ENCODE results near the gene CNTNAP5.

Gene CNTNAP5

GRCh38 chr2:124162256-124162655 lies 137.2 kb downstream of the CNTNAP5 start:
- H3K4me3 ChIP-seq (ENCODE audit: low read depth, low read length): no peak overlapping the region
- TF ChIP-seq, protein P1, sequence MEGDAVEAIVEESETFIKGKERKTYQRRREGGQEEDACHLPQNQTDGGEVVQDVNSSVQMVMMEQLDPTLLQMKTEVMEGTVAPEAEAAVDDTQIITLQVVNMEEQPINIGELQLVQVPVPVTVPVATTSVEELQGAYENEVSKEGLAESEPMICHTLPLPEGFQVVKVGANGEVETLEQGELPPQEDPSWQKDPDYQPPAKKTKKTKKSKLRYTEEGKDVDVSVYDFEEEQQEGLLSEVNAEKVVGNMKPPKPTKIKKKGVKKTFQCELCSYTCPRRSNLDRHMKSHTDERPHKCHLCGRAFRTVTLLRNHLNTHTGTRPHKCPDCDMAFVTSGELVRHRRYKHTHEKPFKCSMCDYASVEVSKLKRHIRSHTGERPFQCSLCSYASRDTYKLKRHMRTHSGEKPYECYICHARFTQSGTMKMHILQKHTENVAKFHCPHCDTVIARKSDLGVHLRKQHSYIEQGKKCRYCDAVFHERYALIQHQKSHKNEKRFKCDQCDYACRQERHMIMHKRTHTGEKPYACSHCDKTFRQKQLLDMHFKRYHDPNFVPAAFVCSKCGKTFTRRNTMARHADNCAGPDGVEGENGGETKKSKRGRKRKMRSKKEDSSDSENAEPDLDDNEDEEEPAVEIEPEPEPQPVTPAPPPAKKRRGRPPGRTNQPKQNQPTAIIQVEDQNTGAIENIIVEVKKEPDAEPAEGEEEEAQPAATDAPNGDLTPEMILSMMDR (IDR thresholded peaks at IDR 0.05; ENCODE audit: low read depth, low read length): no peak

GRCh38 chr2:124163840-124164239 lies 138.8 kb downstream of the CNTNAP5 start:
- H3K4me3 ChIP-seq (ENCODE audit: low read depth, low read length): no peak overlapping the region
- TF ChIP-seq, protein P1 (IDR thresholded peaks at IDR 0.05; ENCODE audit: low read depth, low read length): no peak

DNA sequence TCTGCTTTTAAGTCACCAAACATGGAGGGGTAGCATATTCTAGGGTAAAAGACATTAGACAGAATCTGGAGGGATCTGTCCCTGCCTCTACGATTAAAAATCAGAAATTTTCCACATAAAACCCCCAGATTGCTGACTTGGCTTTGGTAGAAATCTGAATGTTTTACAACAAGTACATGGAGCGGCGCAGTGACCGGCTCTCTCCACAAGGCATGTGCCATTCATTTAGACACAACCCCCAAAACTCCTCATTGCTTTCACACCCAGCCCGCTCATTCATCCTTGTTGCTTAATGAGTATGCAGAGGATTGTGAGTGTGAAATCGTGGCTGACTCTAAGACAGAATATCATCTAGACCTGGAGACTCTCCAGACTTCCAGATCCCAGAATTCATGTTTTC lies 140.6 kb downstream of the CNTNAP5 start:
- TF ChIP-seq, protein P1 (IDR thresholded peaks at IDR 0.05; ENCODE audit: low read depth, low read length): no peak
- no peak overlapping the region for H3K4me3 ChIP-seq (ENCODE audit: low read depth, low read length)

DNA sequence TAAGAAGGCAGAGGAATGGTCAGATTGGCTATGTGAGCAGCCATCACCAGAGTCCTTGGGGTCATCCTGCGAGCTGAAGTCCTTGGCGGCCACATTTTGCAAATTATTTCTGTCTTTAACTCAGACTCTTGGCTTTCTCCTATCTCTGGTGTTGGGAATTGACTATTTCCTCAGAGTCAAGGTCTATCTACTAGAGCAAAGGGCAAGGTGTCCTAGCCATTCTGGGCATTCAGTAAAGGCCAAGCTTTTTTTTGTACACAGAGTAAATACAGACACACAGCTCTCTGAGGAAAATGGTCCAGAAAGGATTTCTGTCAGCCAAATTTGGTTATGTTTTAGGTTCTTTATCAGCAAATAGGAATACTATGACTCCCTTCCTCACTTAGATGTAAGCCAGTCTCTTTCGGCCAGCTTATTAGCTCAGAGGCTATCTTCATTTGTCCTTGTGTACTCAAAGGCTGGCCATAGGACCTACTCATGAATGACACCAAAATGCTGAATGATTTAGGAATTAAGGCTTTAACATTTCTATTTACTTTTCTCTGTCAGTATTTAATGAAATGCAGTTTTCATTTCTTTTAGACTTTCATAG lies 146.5 kb downstream of the CNTNAP5 start:
- TF ChIP-seq, protein P1 (IDR thresholded peaks at IDR 0.05; ENCODE audit: low read depth, low read length): no peak
- no peak overlapping the region for H3K4me3 ChIP-seq (ENCODE audit: low read depth, low read length)

- H3K4me3 ChIP-seq (ENCODE audit: low read depth, low read length): no peak overlapping the region
- TF ChIP-seq, protein P1 (IDR thresholded peaks at IDR 0.05; ENCODE audit: low read depth, low read length): no peak
These were observed 153.6 kb downstream of the CNTNAP5 start for GRCh38 chr2:124178719-124179118.

- TF ChIP-seq, protein P1 (IDR thresholded peaks at IDR 0.05; ENCODE audit: low read depth, low read length): no peak
- H3K4me3 ChIP-seq (ENCODE audit: low read depth, low read length): no peak overlapping the region
These were observed 155.5 kb downstream of the CNTNAP5 start for GRCh38 chr2:124180635-124181034.

DNA sequence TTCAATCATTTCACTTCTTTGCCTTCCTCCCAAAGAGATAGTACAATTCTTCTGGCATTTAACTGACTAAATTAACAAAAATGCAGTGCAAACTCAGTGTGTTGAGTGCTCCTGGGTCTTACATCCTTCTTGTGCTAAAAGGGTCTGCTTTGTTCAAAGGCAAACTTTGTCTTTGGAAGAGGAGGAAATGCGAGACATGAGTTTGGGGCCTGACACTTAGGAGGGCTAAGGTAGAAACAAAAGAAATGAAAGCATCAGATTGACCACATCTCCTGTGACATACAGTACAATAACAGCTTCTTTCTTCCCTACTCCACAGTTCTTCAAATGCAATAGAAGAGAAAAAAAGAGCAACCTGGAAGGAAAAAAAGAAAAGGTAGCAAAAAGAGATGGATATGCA lies 161.7 kb downstream of the CNTNAP5 start:
- TF ChIP-seq, protein P1 (IDR thresholded peaks at IDR 0.05; ENCODE audit: low read depth, low read length): no peak
- H3K4me3 ChIP-seq (ENCODE audit: low read depth, low read length): no peak overlapping the region
